HG02763 (cell line): ENCODE data around the gene CREB3L1.
A peak's percentile ranks its signal among the peaks of the same experiment; 100 is the strongest.

Experiments
- ATAC-seq: cut with Tn5 transposase; IDR thresholded peaks from one replicate; pipeline ENCODE4 v1.9.1; 2021; ENCODE audit warnings: mild to moderate bottlenecking, moderate library complexity; ENCODE audit not compliant: unreplicated experiment

The CREB3L1 gene

DNA sequence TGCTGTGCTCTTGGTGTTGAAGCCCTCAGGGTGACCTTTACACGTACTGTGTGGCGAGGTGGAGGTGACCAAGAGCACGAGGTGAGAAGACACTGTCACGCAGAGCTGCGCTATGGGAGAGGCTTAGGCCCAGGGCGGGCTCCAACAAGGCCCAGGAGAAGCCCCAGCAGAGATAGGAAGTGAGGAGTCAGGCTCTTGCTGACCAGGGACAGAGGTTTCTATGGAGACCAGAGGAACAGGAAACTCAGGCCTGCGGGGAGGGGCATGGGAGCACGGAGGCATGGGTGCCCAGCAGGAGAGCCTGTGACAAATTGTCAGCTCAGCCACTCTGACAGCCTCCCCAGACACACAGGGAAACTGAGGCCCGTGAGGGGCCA, 85.6 kb downstream of the CREB3L1 start:
- no peak for ATAC-seq

DNA sequence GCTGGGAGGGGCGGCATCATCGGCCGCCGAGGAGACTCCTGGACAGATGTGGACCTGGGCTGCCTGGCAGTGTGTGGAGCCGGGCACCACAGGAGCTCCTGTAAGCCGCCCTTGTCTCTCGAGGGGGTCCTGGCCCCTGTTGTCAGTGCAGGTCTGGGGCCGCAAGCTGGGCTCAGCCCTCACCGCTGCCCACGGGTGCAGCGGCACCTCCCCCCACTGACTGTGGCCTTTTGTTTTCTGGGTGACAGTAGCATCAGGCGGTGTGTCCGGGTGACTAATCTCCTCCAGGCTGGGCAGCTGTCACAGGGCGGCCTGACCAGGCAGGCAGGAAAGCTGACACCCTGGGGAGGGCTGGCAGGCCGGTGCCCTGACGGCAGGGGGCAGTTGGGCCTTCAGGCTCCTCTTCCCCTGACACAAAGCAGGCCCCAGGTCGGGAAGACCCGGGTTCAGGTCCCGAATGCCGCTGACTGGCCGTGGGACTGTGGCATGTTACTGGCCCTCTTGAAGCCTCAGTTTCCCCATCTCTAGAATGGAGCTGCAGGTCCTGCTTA, 86.1 kb downstream of the CREB3L1 start:
- ATAC-seq = no peak

DNA sequence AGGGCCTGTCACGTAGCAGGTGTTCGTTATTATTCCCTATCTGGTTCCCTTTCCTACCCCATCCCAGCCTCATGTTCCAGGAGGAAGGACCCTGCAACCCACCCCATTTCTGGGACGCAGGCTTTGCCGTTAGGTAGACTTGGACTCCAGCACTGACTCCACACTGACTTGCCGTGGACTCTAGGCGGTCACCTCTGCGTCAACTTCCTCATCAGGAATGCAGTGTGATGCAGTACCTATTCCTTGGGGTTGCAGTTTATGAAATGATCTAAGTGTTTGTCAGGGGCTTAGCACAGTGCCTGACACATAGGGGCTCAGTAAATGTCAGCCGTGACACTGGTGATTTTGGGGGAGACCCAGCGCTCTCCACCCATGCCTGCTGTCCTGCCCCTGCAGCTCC, 86.6 kb downstream of the CREB3L1 start:
- no peak for ATAC-seq

DNA sequence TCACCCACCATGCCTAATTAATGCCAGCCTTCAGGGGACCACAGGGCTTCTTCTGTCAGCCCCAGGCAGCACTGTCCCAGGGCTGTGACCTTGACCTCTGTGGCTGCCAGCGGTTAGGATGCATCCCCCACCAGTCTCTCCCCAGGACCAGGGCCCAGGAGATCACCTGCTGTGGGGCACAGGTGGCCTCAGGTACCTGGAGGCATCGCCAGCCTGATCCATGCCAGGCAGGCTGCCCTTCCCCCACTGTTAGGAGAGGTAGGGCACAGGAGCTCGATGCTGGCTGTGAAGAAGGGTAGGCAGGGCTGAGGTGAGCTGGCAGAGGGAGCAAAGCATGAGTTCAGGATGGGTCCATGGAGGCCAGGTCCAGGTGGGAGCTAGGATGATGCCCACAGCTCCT, 87.3 kb downstream of the CREB3L1 start:
- no peak for ATAC-seq

DNA sequence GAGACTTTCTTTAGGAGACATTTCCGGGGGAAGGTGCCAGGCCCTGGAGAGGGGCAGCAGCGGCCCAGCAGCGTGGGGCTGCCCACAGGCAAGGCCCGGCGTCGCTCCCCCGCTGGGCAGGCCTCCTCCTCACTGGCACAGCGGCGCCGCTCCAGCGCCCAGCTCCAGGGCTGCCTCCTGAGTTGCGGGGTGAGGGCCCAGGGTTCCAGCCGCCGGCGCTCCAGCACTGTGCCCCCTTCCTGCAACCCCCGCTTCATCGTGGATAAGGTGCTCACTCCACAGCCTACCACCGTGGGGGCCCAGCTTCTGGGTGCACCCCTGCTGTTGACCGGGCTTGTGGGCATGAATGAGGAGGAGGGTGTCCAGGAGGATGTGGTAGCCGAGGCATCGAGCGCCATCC, 88.8 kb downstream of the CREB3L1 start:
- ATAC-seq = no peak

DNA sequence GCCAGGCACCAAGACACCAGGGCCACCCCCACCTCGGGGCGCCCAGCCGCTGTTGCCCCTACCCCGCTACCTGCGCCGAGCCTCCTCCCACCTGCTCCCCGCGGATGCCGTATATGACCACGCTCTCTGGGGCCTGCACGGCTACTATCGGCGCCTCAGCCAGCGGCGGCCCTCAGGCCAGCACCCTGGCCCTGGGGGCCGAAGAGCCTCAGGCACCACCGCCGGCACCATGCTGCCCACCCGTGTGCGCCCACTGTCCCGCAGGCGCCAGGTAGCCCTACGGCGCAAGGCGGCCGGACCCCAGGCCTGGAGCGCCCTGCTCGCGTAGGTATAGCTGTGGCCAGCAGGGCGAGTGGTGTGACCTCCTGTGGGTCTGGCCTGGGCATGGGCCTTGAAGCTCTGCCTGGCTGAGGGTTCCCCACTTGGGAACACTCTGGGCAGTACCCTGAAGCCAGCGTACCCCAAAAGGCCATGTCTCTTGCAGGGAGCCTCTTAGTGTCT, 89.2 kb downstream of the CREB3L1 start:
- ATAC-seq = no peak

DNA sequence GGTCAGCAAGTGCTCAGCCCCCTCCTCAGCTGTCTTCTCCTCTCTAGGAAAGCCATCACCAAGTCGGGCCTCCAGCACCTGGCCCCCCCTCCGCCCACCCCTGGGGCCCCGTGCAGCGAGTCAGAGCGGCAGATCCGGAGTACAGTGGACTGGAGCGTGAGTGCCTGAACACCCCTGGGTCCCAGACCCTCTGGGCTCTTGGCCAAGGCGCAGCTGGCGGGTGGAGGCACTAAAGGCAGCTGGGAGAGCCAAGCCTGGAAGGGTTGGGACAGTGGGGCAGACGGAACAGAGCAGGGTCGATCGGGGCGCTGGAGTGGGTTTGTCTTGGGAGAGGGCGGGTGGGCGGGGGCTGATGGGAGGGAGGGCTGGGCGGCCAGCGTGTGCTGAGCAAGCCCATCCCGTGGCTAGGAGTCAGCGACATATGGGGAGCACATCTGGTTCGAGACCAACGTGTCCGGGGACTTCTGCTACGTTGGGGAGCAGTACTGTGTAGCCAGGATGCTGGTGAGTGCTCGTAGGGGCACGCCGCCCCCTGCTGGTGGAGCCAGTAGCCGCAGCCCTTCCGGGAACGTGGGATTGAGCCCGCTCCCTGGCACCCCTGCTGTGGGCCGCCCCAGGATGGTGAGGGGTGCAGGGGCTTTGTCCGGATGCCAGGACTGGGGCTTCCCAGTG, 89.9 kb downstream of the CREB3L1 start:
- peak; percentile 44 for ATAC-seq

DNA sequence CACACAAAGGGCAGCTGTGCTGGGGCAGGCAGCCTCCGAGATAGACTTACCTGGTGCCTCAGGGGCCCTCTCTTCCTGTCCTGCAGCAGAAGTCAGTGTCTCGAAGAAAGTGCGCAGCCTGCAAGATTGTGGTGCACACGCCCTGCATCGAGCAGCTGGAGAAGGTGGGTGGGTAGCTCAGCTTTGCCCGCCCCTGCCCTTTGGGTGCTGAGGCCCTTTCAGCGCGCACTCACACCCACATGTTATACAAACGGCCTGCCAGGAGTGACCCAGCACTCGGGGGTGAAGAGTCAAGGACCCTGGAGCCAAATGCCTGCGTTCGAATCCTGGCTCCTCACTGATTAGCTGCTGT, 90.4 kb downstream of the CREB3L1 start:
- ATAC-seq = no peak

DNA sequence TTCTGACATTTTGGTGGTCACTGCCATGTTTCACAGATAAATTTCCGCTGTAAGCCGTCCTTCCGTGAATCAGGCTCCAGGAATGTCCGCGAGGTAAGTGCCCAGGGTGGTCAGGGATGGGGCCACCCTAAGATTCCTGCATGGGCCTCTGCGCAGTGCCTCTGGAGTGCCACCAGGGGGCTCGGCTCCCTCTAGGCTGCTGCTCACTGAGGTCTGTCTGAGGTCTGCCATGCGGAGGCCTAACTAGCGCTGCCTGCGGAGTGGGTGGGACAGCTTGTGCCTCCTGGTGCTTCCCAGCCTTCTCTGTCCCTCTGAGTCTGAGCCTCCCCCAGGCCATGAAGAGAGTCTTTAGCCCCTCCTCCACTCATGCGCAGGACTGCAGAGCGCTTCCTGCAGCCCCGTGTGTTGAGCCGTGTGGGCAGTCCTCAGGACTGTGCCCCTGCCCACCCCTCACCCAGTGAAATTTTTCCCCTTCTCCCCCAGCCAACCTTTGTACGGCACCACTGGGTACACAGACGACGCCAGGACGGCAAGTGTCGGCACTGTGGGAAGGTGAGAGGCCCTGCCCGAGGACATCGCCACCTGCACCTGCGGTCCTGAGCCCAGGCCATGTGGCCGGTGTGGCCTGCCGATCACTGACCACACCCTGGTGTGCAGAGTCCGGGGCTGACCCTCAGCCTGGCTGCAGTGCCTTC, 92.1 kb downstream of the CREB3L1 start:
- ATAC-seq = no peak

DNA sequence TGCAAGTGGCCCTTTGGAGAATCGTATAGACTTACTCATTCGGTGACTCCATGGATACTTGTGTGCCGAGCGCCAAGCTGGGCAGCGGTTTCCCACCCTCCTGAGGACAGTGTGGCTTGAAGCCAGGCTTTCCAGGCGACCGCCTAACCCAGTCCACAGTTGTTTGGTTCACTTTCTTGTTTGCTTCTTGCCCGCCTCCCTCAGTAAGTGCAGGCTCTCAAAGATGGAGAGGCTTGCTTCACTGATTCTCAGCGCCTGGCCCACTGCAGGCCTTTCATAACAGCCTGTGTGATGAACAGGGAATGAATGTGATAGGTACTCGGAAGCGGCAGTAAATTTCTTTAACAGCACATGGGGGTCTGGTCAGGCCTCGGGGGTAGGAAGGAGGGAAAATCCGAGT, 92.8 kb downstream of the CREB3L1 start:
- no peak for ATAC-seq
